HEK293 (cell line): ENCODE data around the gene RGS7.
"Not testable (repeated sequence)": the region's sequence is repeated elsewhere in the genome, so short reads cannot be mapped to it uniquely, and the experiment has no call there.

ENCODE experiments used
- CTCF ChIA-PET: fragments of 350-600 bp; formaldehyde crosslinking; extraction: SDS; loops from one replicate; lab custom pipeline; 2021; ENCODE audit warnings: antibody characterized with exemption; lab: Yijun Ruan, JAX
- POLR2A ChIA-PET: fragments of 300-600 bp; formaldehyde crosslinking; extraction: SDS; loops from one replicate; lab custom pipeline; 2020; ENCODE audit warnings: antibody characterized with exemption, inconsistent platforms; lab: Yijun Ruan, JAX
- H3K27ac ChIP-seq: fragments of 200-500 bp; sonication (Bioruptor generic); 2 replicates; pipeline ENCODE4 v1.5.1; 2014; ENCODE audit warnings: low read depth, low read length, control low read depth, inconsistent platforms; ENCODE audit errors: extremely low read depth
- H3K36me3 ChIP-seq, 2 experiments: fragments of 200-500 bp in 1 of 2; sonication (Bioruptor generic) in 1 of 2; 1 replicate in 1 of 2; 2 replicates in 1 of 2; pipeline ENCODE4 v1.5.1; 2014 to 2017; ENCODE audit warnings: inconsistent platforms in 2 of 2, low read length in 2 of 2; ENCODE audit not compliant: control insufficient read depth in 2 of 2, insufficient read depth in 1 of 2
- H3K4me1 ChIP-seq: fragments of 200-500 bp; sonication (Bioruptor generic); 2 replicates; pipeline ENCODE4 v1.5.1; 2014; ENCODE audit warnings: mild to moderate bottlenecking, low read length, inconsistent platforms; ENCODE audit not compliant: control insufficient read depth, insufficient read depth
- H3K4me3 ChIP-seq: 2 replicates; pipeline ENCODE4 v1.5.1; 2011; ENCODE audit warnings: low read depth, mild to moderate bottlenecking, control low read depth, low read length, moderate library complexity
- H3K9me3 ChIP-seq: fragments of 200-500 bp; sonication (Bioruptor generic); 2 replicates; pipeline ENCODE4 v1.5.1; 2014; ENCODE audit warnings: low read depth, low read length, inconsistent platforms; ENCODE audit not compliant: control insufficient read depth, insufficient read depth
- BCL11A ChIP-seq: fragments of 450-650 bp; formaldehyde crosslinking; IDR thresholded peaks from 2 replicates; pipeline ENCODE4 v1.5.1; 2016; ENCODE audit warnings: low read depth, missing biosample characterization, missing genetic modification characterization
- FEZF1 ChIP-seq: fragments of 450-650 bp; formaldehyde crosslinking; IDR thresholded peaks from 2 replicates; pipeline ENCODE4 v1.5.1; 2016; ENCODE audit warnings: missing biosample characterization, missing genetic modification characterization
- GLIS1 ChIP-seq: fragments of 450-650 bp; formaldehyde crosslinking; IDR thresholded peaks from 2 replicates; pipeline ENCODE4 v1.5.1; 2016; ENCODE audit warnings: missing biosample characterization, missing genetic modification characterization
- IKZF3 ChIP-seq: fragments of 450-650 bp; IDR thresholded peaks from 2 replicates; pipeline ENCODE4 v1.5.0; 2018; ENCODE audit warnings: missing biosample characterization, mild to moderate bottlenecking, missing genetic modification characterization, moderate library complexity
- KLF7 ChIP-seq: fragments of 450-650 bp; formaldehyde crosslinking; IDR thresholded peaks from 2 replicates; pipeline ENCODE4 v1.5.1; 2016; ENCODE audit warnings: missing biosample characterization, missing genetic modification characterization, borderline replicate concordance
- MYNN ChIP-seq: fragments of 450-650 bp; formaldehyde crosslinking; IDR thresholded peaks from 2 replicates; pipeline ENCODE4 v1.5.1; 2016; ENCODE audit warnings: missing biosample characterization, missing genetic modification characterization, borderline replicate concordance
- SCRT1 ChIP-seq: fragments of 450-650 bp; formaldehyde crosslinking; IDR thresholded peaks from 2 replicates; pipeline ENCODE4 v1.5.1; 2016; ENCODE audit warnings: missing biosample characterization, missing genetic modification characterization, borderline replicate concordance
- SP3 ChIP-seq: fragments of 450-650 bp; formaldehyde crosslinking; IDR thresholded peaks from 2 replicates; pipeline ENCODE4 v1.5.1; 2016; ENCODE audit warnings: missing biosample characterization, missing genetic modification characterization
- ZFHX2 ChIP-seq: fragments of 450-650 bp; formaldehyde crosslinking; conservative IDR thresholded peaks from 2 replicates; pipeline ENCODE4 v1.5.1; 2016; ENCODE audit warnings: missing biosample characterization, missing genetic modification characterization
- ZNF112 ChIP-seq: fragments of 450-650 bp; formaldehyde crosslinking; IDR thresholded peaks from 2 replicates; pipeline ENCODE4 v1.5.0; 2017; ENCODE audit warnings: missing biosample characterization, missing genetic modification characterization
- ZNF2 ChIP-seq: fragments of 450-650 bp; formaldehyde crosslinking; IDR thresholded peaks from 2 replicates; pipeline ENCODE4 v1.5.1; 2016; ENCODE audit warnings: missing biosample characterization, missing genetic modification characterization
- ZNF24 ChIP-seq: fragments of 450-650 bp; formaldehyde crosslinking; IDR thresholded peaks from 2 replicates; pipeline ENCODE4 v1.5.1; 2016; ENCODE audit warnings: missing biosample characterization, missing genetic modification characterization
- ZNF629 ChIP-seq: fragments of 450-650 bp; formaldehyde crosslinking; IDR thresholded peaks from 2 replicates; pipeline ENCODE4 v1.5.1; 2017; ENCODE audit warnings: missing biosample characterization, missing genetic modification characterization
- ZNF664 ChIP-seq: fragments of 450-650 bp; formaldehyde crosslinking; IDR thresholded peaks from 2 replicates; pipeline ENCODE4 v1.5.1; 2016; ENCODE audit warnings: missing biosample characterization, missing genetic modification characterization
- ZNF677 ChIP-seq: fragments of 450-650 bp; IDR thresholded peaks from 2 replicates; pipeline ENCODE4 v1.5.0; 2018; ENCODE audit warnings: missing biosample characterization, mild to moderate bottlenecking, missing genetic modification characterization, moderate library complexity
- ZNF843 ChIP-seq: fragments of 450-650 bp; formaldehyde crosslinking; IDR thresholded peaks from 2 replicates; pipeline ENCODE4 v1.5.1; 2016; ENCODE audit warnings: missing biosample characterization, missing genetic modification characterization
- TF ChIP-seq, protein P1 (sequence below): fragments of 450-650 bp; formaldehyde crosslinking; IDR thresholded peaks from 2 replicates; pipeline ENCODE4 v1.5.1; 2017; ENCODE audit warnings: missing biosample characterization, missing genetic modification characterization
- TF ChIP-seq, protein P2 (sequence below): fragments of 450-650 bp; formaldehyde crosslinking; IDR thresholded peaks from 2 replicates; pipeline ENCODE4 v1.5.1; 2016; ENCODE audit warnings: missing biosample characterization, missing genetic modification characterization
- TF ChIP-seq, protein P3 (sequence below): fragments of 450-650 bp; formaldehyde crosslinking; IDR thresholded peaks from 2 replicates; pipeline ENCODE4 v1.5.1; 2016; ENCODE audit warnings: missing biosample characterization, missing genetic modification characterization
- TF ChIP-seq, protein P4 (sequence below): fragments of 450-650 bp; formaldehyde crosslinking; IDR thresholded peaks from 2 replicates; pipeline ENCODE4 v1.5.1; 2017; ENCODE audit warnings: missing biosample characterization, mild to moderate bottlenecking, missing genetic modification characterization, moderate library complexity
- TF ChIP-seq, protein P5 (sequence below): fragments of 450-650 bp; formaldehyde crosslinking; IDR thresholded peaks from 2 replicates; pipeline ENCODE4 v1.5.1; 2016; ENCODE audit warnings: missing biosample characterization, missing genetic modification characterization

The RGS7 gene

GRCh38 chr1:240786880-240787279 lies 570.1 kb downstream of the RGS7 start (continued):
- TF ChIP-seq ZNF112 (tag by site-specific recombination) (no peak), ZNF677 (no peak), SCRT1 (no peak), ZNF2 (tag by site-specific recombination) (no peak), ZNF24 (peak; percentile 44; the same call in 1 of the 2 replicates), ZNF629 (tag by site-specific recombination) (0 out of 2 replicates have a peak, but pooled peaks have one; percentile 27), MYNN (tag by site-specific recombination) (no peak), GLIS1 (tag by site-specific recombination) (peak; percentile 94)
- TF ChIP-seq, protein P1, sequence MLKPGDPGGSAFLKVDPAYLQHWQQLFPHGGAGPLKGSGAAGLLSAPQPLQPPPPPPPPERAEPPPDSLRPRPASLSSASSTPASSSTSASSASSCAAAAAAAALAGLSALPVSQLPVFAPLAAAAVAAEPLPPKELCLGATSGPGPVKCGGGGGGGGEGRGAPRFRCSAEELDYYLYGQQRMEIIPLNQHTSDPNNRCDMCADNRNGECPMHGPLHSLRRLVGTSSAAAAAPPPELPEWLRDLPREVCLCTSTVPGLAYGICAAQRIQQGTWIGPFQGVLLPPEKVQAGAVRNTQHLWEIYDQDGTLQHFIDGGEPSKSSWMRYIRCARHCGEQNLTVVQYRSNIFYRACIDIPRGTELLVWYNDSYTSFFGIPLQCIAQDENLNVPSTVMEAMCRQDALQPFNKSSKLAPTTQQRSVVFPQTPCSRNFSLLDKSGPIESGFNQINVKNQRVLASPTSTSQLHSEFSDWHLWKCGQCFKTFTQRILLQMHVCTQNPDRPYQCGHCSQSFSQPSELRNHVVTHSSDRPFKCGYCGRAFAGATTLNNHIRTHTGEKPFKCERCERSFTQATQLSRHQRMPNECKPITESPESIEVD (tag by site-specific recombination), result peak; percentile 87
- TF ChIP-seq, protein P2, sequence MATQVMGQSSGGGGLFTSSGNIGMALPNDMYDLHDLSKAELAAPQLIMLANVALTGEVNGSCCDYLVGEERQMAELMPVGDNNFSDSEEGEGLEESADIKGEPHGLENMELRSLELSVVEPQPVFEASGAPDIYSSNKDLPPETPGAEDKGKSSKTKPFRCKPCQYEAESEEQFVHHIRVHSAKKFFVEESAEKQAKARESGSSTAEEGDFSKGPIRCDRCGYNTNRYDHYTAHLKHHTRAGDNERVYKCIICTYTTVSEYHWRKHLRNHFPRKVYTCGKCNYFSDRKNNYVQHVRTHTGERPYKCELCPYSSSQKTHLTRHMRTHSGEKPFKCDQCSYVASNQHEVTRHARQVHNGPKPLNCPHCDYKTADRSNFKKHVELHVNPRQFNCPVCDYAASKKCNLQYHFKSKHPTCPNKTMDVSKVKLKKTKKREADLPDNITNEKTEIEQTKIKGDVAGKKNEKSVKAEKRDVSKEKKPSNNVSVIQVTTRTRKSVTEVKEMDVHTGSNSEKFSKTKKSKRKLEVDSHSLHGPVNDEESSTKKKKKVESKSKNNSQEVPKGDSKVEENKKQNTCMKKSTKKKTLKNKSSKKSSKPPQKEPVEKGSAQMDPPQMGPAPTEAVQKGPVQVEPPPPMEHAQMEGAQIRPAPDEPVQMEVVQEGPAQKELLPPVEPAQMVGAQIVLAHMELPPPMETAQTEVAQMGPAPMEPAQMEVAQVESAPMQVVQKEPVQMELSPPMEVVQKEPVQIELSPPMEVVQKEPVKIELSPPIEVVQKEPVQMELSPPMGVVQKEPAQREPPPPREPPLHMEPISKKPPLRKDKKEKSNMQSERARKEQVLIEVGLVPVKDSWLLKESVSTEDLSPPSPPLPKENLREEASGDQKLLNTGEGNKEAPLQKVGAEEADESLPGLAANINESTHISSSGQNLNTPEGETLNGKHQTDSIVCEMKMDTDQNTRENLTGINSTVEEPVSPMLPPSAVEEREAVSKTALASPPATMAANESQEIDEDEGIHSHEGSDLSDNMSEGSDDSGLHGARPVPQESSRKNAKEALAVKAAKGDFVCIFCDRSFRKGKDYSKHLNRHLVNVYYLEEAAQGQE (tag by site-specific recombination), result no peak

DNA sequence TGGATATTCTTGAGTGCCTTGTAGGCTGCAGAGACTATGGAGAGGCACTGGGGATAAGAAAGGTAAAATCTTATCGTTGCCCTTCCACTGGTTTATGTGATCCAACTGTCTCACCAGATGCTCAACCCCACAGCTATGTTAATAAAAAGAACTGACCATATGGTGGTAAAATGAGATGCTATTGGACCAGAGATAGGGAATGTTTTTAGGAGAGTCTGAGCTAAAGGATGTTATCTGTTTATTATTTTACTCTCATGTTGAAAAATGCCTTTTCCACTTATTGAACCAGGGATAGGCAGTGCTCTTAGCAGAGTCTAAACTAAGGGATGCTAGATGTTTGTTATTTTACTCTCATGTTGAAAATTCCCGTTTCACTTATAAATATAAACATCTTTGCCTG lies 572.2 kb downstream of the RGS7 start:
- no peak overlapping the region for H3K27ac ChIP-seq
- no peak overlapping the region for H3K4me3 ChIP-seq
- CTCF ChIA-PET, result interaction anchor here (0.9 to 1.5 kb wide), 3 partner anchors 47 to 53 kb away, joined by 3 to 4 read pairs (median 3); no protein-coding TSS in a partner anchor
- H3K9me3 ChIP-seq, result no peaks in the 10 kb centered on the region
- no peaks in the 10 kb centered on the region for H3K36me3 ChIP-seq
- H3K4me1 ChIP-seq, result peaks cover 16% of the 10 kb centered on the region; the same call in 1 of the 2 replicates
- POLR2A ChIA-PET, result no interaction called here
- TF ChIP-seq, protein P3, sequence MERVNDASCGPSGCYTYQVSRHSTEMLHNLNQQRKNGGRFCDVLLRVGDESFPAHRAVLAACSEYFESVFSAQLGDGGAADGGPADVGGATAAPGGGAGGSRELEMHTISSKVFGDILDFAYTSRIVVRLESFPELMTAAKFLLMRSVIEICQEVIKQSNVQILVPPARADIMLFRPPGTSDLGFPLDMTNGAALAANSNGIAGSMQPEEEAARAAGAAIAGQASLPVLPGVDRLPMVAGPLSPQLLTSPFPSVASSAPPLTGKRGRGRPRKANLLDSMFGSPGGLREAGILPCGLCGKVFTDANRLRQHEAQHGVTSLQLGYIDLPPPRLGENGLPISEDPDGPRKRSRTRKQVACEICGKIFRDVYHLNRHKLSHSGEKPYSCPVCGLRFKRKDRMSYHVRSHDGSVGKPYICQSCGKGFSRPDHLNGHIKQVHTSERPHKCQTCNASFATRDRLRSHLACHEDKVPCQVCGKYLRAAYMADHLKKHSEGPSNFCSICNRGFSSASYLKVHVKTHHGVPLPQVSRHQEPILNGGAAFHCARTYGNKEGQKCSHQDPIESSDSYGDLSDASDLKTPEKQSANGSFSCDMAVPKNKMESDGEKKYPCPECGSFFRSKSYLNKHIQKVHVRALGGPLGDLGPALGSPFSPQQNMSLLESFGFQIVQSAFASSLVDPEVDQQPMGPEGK (tag by site-specific recombination), result no peak
- TF ChIP-seq, protein P4, sequence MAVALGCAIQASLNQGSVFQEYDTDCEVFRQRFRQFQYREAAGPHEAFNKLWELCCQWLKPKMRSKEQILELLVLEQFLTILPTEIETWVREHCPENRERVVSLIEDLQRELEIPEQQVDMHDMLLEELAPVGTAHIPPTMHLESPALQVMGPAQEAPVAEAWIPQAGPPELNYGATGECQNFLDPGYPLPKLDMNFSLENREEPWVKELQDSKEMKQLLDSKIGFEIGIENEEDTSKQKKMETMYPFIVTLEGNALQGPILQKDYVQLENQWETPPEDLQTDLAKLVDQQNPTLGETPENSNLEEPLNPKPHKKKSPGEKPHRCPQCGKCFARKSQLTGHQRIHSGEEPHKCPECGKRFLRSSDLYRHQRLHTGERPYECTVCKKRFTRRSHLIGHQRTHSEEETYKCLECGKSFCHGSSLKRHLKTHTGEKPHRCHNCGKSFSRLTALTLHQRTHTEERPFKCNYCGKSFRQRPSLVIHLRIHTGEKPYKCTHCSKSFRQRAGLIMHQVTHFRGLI, result no peak
- TF ChIP-seq ZNF664, result peak; percentile 87

GRCh38 chr1:240783728-240784137 lies 573.3 kb downstream of the RGS7 start:
- ChIA-PET CTCF (interaction anchor here (0.5 to 1.5 kb wide), 5 partner anchors 52 to 779 kb away, joined by 3 to 5 read pairs (median 3); no protein-coding TSS in a partner anchor), POLR2A (interaction anchor here (0.7 kb wide), 1 partner anchor 65 kb away, joined by 4 read pairs; no protein-coding TSS in a partner anchor)
- H3K36me3 ChIP-seq, H3K9me3 ChIP-seq, H3K4me3 ChIP-seq, H3K27ac ChIP-seq: not testable (repeated sequence)
- peaks cover 16% of the 10 kb centered on the region; the same call in 1 of the 2 replicates for H3K4me1 ChIP-seq
- TF ChIP-seq BCL11A (tag by site-specific recombination) (peak; percentile 78; the same call in 1 of the 2 replicates), FEZF1 (tag by site-specific recombination) (peak; percentile 62; the same call in 1 of the 2 replicates), ZFHX2 (tag by site-specific recombination) (peak; percentile 88), ZNF629 (tag by site-specific recombination) (0 out of 2 replicates have a peak, but pooled peaks have one; percentile 18), KLF7 (tag by site-specific recombination) (peak; percentile 65; the same call in 1 of the 2 replicates), IKZF3 (tag by site-specific recombination) (peak; percentile 79), SP3 (tag by site-specific recombination) (peak; percentile 60; the same call in 1 of the 2 replicates), ZNF843 (tag by site-specific recombination) (peak; percentile 87)
- TF ChIP-seq, protein P5, sequence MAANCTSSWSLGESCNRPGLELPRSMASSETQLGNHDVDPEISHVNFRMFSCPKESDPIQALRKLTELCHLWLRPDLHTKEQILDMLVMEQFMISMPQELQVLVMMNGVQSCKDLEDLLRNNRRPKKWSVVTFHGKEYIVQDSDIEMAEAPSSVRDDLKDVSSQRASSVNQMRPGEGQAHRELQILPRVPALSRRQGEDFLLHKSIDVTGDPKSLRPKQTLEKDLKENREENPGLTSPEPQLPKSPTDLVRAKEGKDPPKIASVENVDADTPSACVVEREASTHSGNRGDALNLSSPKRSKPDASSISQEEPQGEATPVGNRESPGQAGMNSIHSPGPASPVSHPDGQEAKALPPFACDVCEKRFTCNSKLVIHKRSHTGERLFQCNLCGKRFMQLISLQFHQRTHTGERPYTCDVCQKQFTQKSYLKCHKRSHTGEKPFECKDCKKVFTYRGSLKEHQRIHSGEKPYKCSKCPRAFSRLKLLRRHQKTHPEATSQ, result peak; percentile 47; the same call in 1 of the 2 replicates
